Gastroesophageal sphincter (tissue), 3 donors: ENCODE data around the gene RNPS1.

Experiments used
- EP300 ChIP-seq: sonication (generic); formaldehyde crosslinking; IDR thresholded peaks from one replicate; pipeline ENCODE4 v1.6.1; 2017; ENCODE audit warnings: antibody characterized with exemption, mild to moderate bottlenecking
- POLR2A ChIP-seq, 2 donors: fragments of 450-650 bp; IDR thresholded peaks; one replicate each; pipeline ENCODE4 v1.6.1; 2017; ENCODE audit warnings: antibody characterized with exemption in 2 of 2, mild to moderate bottlenecking in 2 of 2, moderate library complexity in 1 of 2
- TF ChIP-seq, protein P1 (sequence below), 4 experiments: fragments of 200-600 bp in 2 of 4; fragments of 450-650 bp in 2 of 4; sonication (generic) in 1 of 4; IDR thresholded peaks; one replicate each; pipeline ENCODE4 v1.5.1; 2017 to 2019; ENCODE audit warnings: antibody characterized with exemption in 4 of 4, mild to moderate bottlenecking in 2 of 4, moderate library complexity in 2 of 4

DNA sequence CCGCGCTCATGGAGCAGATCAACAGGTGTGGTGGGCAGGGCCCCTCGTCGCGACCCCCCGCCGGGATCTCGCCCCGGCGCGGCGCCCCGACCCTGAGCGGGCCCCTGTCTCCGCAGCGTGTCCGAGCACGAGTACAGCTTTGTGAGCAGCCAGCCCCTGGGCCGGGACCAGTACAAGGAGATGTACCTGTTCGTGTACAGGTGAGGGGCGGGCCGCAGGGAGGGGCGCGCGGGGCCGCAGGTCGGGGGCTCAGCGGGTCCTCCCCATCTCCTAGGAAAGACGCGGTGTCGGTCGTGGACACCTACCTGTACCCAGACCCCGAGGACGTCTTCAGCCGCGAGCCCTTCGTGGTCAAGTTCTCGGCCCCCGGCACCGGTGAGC lies 30.8 kb downstream of the RNPS1 start:
- TF ChIP-seq EP300 (no peak), POLR2A (IDR thresholded peaks at IDR 0.05) (no peak)
- TF ChIP-seq, protein P1, sequence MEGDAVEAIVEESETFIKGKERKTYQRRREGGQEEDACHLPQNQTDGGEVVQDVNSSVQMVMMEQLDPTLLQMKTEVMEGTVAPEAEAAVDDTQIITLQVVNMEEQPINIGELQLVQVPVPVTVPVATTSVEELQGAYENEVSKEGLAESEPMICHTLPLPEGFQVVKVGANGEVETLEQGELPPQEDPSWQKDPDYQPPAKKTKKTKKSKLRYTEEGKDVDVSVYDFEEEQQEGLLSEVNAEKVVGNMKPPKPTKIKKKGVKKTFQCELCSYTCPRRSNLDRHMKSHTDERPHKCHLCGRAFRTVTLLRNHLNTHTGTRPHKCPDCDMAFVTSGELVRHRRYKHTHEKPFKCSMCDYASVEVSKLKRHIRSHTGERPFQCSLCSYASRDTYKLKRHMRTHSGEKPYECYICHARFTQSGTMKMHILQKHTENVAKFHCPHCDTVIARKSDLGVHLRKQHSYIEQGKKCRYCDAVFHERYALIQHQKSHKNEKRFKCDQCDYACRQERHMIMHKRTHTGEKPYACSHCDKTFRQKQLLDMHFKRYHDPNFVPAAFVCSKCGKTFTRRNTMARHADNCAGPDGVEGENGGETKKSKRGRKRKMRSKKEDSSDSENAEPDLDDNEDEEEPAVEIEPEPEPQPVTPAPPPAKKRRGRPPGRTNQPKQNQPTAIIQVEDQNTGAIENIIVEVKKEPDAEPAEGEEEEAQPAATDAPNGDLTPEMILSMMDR (IDR thresholded peaks at IDR 0.05), result no peak
